SK-N-SH treated with all-trans-retinoic acid at 6 μM for 48 hours (cell line): ENCODE measurements around the gene PSMA6.

ENCODE experiments used
- SNAI2 ChIP-seq: fragments of 250-450 bp; sonication (Bioruptor Pico); IDR thresholded peaks from 2 replicates; pipeline ENCODE4 v1.5.0; 2020; ENCODE audit warnings: mild to moderate bottlenecking, moderate library complexity
- ZFP3 ChIP-seq: fragments of 250-450 bp; sonication (Bioruptor Pico); IDR thresholded peaks from 2 replicates; pipeline ENCODE4 v1.5.0; 2020; ENCODE audit warnings: mild to moderate bottlenecking, moderate library complexity
- ZFP30 ChIP-seq: fragments of 450-650 bp; formaldehyde crosslinking; IDR thresholded peaks from 2 replicates; pipeline ENCODE4 v1.5.0; 2022; ENCODE audit warnings: mild to moderate bottlenecking, moderate library complexity
- TF ChIP-seq, protein P1 (sequence below): fragments of 250-450 bp; sonication (Bioruptor Pico); IDR thresholded peaks from 2 replicates; pipeline ENCODE4 v1.8.0; 2021; ENCODE audit warnings: low read depth, mild to moderate bottlenecking, moderate library complexity, borderline replicate concordance

DNA sequence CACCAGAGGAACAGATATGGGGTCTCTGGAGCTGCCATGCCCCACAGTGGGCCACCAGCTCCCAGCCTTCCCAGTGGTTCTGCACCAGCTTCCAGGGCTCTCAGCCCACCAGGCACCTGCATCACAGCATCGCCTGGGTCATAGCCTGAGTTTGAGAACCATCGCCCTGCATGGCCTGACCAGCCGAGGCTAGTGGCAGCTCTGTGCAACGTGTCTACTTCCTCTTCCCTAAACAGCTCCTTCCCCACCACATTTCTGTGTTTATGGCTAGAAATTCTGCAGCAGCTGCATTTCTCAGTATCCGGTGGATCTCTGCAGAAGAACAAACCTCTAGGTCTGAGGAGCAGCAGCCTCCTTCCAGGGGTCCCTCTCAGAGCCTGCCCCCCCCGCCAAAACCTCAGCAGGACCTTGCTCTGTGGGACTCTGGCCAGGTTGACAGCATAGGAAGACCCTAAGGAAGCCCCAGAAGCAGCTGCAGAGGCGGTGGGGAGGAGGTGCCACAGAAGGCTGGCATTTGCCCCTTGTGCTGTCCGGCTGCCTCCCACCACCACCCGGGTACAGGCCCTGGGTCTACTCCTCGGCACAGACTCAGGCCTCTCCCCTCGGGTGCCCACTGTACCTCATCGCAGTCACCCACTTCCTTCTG, 47.7 kb downstream of the PSMA6 start:
- TF ChIP-seq, protein P1, sequence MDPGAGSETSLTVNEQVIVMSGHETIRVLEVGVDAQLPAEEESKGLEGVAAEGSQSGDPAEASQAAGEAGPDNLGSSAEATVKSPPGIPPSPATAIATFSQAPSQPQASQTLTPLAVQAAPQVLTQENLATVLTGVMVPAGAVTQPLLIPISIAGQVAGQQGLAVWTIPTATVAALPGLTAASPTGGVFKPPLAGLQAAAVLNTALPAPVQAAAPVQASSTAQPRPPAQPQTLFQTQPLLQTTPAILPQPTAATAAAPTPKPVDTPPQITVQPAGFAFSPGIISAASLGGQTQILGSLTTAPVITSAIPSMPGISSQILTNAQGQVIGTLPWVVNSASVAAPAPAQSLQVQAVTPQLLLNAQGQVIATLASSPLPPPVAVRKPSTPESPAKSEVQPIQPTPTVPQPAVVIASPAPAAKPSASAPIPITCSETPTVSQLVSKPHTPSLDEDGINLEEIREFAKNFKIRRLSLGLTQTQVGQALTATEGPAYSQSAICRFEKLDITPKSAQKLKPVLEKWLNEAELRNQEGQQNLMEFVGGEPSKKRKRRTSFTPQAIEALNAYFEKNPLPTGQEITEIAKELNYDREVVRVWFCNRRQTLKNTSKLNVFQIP (CRISPR knock-in tag) = no peak
- no peak for TF ChIP-seq ZFP3 (CRISPR knock-in tag)
- no peak for TF ChIP-seq SNAI2 (CRISPR knock-in tag)
- TF ChIP-seq ZFP30 (CRISPR knock-in tag) = no peak
